ENCODE results near the gene RIPOR2.

The RIPOR2 gene

GRCh38 chr6:24874776-24875533, 60.8 kb downstream of the RIPOR2 start:
- no peak for DNase-seq

DNA sequence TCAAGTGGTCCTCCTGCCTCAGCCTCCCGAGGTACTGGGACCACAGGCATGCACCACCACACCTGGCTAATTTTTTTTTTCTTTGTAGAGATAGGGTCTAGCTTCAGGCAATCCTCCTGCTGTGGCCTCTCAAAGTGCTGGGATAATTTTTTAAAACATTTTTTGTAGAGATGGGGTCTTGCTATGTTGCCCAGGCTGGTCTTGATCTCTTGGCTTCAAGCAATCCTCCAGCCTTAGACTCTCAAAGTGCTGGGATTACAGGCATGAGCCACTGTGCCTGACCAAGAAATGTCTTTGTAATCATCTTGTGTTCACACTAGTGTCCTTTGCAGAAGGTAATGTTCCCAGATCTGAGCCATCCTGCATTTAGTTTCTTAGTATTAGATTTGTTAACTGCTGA, 61.6 kb downstream of the RIPOR2 start:
- DNase-seq, result no peak

DNA sequence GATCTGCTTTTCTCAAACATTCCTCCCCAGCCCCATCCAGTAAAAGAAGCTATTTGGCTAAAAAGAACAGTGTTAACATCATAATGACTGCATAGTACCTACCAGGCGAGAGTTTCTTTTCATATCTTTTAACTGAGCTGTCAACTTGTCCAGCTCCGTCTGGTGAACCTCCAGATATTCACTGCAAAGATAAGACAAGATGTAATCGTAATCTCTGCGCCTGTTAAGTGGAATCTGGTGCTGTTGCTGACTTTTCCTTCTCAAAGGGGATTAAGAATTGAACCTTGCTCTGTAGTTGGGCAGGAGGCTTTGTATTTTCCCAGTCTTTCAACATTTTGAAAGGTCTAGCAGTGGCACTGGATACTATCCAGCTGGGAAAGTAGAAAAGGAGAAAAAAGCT, 63.0 kb downstream of the RIPOR2 start:
- DNase-seq, result no peak

- no peak for DNase-seq
Observed at GRCh38 chr6:24868765-24869164, 67.0 kb downstream of the RIPOR2 start.

DNA sequence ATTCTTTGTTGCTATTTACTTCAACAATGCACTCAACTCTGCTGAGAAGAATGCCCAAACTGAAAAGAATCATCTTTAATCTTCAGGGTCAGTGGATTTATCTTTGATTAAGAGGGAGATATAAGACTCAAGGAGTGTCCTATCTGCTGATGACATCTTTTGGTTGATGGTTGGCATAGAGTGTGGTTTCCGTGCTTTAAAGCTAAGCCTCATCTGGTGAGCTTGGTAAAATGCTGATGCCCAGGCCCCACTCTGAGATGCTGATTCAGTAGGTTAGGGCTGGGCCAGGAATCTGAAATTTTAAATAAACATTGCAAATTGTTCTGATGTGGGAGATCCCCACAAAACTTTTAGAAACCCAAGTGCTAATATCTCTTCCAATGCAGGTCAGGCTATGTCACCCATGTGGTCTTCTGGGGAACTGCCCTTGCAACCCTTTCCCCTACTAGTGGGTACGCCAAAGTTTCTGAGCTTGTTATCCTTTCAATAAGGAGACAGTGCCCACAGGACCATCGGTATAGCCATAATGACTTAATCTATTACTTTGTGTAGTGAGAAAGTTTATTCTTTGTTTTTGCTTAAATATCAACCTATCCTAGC, 68.6 kb downstream of the RIPOR2 start:
- no peak for DNase-seq

DNA sequence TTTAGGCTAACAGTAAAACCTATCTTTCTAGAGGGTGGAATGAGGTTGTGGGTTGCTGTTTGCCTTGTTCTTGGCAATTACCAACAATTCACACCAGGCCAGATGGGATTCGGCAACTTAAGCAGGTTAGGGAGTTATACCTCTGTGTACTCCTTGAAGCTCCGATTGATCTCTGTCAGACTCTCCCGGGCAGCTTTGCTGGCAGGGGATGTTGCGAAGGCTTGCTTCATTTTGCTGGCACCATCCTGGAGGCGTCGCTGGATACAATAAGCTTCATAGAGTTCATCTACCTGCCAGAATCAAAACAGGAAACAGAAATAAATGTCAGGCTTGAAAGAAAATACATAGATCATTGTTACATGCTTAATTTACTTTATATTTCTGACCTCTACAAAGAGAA, 70.6 kb downstream of the RIPOR2 start:
- no peak for DNase-seq

DNA sequence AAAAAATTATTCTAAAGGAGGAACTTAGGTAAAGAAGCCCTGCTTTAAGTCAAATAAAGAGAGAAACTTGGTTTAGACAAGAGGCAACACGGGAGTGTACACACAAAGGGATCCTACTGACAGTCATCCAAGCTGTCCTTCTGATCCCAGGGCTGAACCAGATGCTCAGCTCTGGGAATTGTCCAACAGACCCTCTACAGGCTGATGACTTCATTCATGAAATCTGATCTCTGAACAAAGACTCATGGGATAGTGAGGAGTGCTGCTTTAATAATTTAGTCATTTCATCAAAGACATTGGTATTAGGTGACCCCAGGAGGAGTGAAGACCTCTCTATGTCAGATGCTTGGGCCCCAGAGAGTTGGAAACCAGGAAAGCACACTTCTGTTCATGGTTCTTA, 71.4 kb downstream of the RIPOR2 start:
- no peak for DNase-seq

DNA sequence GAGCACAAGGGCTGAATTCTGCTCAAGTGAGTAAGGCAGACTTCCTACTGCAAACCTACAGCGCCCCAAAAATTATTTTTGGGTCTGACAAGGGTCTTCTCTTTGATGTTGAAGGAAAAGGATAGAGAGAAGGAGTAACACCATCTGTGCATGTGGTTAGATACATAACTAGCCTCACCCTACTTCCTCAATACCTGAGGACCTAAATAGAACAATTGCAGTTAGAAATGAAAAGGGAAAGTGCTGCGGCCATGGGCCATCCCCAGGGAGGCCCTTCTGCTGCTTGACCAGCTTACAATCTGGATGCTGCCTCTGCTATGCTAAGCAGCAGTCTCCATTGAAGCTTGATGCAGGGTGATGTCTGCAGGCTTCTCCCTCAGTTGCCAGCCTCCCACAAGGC, 73.8 kb downstream of the RIPOR2 start:
- no peak for DNase-seq

- DNase-seq, result no peak
Observed at GRCh38 chr6:24859608-24860200, 76.1 kb downstream of the RIPOR2 start.

DNA sequence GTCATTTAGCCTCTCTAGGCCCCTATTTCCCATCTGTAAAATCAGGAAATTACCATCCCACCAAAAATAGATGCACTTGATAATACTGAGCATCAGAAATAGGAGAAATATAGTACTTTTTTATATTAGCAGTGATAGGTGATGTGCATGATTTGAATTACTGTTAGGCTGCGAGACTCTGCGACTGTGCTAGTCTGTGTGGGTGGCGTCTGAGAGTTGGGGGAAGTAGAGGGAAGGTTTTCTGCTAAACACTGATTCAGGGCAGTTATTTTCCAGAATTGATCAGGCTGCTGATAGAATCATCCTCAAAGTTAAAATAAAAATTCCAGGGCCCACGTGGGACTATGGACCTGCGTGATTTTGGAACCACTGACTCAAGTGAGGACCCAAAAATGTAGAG, 76.6 kb downstream of the RIPOR2 start:
- DNase-seq, result no peak

- no peak for DNase-seq
Observed at GRCh38 chr6:24858177-24858653, 77.5 kb downstream of the RIPOR2 start.

DNA sequence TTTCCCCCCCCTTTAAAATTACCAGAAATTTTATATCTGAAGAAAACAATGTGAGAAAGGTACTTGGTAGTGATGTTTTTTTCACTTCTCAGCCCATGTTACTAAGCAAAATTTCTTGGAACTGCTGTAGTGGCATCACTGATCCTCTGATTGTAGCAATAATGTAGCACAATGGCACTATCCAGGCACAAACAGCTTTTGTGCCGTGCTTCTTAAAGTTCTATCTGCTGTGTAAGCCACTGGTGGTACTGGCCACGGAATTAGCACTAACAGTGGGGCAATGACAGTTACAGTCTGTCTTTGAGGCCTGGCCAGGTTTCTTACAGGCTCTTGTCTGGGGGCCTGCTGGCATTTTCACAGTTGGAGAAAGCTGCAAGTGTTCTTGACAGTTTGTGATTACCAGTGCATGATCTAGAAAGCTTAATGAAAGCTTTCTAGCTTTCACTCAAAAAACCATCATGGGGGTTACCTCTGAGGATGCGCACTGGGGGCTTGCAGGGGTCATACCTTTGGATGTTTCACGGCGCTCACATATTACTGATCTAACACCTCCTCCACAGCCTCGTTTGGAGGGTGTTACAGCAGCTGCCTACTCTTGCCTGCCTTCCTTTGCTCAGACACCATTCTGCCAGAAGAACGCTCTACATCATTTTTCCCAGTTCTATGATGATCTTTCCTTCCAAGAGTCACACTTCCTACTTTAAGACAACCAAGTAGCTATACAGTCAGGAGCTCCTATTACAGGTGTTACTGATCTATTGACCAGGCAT, 78.7 kb downstream of the RIPOR2 start:
- no peak for DNase-seq

- DNase-seq, result no peak
Observed at GRCh38 chr6:24856246-24856599, 79.5 kb downstream of the RIPOR2 start.

DNA sequence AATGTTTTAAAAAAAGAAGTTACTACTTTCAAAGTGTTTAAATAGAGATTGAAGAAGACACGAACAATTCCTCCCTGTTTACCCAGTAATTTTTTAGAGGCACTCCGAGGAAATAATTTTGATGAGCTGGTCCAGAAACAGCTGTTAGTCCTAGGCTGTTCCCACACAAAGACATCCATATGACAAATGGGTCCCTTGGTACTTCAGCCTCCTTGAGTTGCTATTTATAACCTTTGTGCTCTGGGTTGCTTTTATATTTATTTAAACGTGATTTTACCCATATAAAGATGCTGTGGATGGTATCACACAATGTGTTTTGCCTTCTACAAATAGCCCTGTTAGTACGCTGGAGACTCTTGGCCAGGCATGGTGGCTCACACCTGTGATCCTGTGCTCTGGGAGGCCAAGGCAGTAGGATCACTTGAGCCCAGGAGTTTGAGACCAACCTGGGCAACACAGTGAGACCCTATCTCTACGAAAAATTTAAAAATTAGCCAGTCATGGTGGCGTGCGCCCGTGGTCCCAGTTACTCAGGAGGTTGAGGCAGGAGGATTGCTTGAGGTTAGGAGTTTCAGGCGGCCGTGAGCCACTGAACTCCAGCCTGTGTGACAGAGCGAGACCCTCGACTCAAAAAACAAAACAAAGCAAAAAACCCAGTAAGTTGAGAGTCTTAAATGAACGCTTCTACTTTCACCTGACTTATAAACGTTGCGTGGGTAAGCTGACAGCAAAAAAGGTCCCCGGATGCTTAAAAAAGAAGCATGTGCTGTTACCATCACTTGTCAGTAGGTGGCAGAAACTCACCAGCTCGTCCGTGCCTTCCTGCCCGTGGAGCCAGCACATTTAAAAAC, 80.1 kb downstream of the RIPOR2 start:
- DNase-seq, result peak in 3 of 4 experiments; percentile 11 to 35 (median 17)

DNA sequence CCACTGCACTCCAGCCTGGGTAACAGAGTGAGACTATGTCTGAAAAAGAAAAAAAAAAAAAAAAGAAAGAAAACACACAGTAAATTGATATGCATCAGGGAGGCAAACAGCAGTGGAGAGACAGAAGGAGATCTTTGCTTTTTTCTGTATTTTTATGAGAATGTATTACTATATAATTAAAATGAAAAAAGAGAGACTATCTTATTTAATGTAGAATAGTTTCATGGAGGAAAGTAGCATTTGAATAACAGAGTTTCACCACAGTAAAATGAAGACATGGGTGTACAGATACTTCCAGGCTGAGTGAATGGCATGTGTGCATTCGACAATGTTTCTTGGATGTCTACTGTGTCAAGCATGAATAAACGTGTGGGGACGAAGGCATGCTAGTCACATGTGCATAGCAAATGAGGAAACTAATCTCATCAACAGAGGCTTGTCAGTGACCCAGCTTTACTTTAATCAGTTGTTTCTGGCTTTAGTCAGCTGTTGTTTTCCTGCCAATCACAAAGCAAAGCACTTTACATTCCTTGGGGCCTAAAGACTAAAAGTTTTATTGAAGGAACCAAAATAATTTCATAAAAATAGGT, 81.6 kb downstream of the RIPOR2 start:
- no peak for DNase-seq

DNA sequence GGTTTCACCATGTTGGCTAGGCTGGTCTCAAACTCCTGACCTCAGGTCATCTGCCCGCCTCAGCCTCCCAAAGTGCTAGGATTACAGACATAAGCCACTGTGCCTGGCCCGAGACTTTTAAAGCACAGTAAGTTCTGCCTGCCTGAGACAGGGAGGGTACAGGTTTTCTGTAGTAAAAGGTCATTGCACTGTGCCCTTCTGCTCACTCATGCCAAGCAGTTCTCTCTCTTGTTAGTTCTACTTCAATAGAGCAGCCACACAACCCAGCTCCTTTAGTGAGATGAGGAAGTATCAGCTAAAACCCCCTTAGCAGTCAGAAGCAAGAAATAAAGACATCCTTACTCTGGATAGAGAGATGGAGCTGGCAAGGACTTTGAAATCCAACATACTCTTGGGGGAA, 84.7 kb downstream of the RIPOR2 start:
- DNase-seq, result no peak

- no peak for DNase-seq
Observed at GRCh38 chr6:24849713-24850112, 86.0 kb downstream of the RIPOR2 start.

DNA sequence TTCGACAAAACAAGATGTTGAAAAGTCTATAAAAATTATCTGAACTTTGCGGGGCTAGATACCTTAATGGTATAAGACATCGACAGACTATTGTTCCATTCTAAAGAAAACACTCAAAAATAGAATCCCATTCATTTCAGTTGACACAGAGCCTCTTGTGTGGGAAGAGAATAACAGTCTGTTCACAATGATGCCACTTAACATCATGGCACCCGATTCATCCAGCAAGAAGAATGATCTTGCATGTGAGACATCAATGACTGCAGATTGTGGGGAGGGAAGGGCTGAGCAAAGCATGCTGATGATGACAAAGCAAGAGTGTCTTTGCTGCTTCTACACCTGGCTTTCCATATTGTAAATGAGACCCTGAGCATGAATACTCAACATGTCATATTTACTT, 87.3 kb downstream of the RIPOR2 start:
- no peak for DNase-seq

DNA sequence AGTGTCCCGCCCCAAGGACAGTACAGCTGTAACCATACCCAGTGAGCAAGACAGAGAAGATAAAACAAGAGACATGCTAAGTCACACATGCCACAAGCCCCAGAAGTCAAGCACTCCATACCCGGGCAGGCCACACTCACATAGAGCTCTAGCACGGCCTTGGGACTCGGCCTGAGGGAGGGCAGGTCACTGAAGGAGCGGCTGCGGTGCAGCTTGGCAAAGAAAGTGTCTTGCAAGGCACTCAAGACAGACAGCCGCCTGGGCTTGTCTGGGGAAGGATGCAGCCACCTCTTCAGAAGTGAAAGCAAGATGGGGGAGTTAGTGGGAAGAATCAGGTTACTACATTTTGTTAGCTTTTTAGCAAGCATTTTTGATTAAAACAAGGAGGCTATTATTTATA, 88.4 kb downstream of the RIPOR2 start:
- DNase-seq, result no peak

- no peak for DNase-seq
Observed at GRCh38 chr6:24845578-24845977, 90.2 kb downstream of the RIPOR2 start.

DNA sequence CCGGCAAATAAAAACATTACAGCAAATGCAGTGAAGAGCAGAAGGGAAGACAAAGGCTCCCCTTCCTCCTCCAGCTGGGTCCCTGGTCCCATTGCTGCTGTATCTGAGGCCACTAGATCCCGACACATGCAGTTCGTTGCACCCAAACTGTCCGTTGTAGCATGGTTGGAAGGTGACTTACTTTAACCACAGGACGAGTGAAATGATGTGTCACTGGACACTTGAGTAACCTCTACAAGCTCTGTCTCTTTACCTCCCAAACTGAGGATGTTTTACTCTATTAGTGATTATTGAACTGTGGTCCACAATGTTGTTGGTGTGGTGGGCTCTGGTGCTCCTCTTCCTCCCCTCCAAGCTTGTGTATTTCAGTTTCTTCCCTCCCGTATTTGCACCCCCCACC, 90.9 kb downstream of the RIPOR2 start:
- DNase-seq, result no peak

- no peak for DNase-seq
Observed at GRCh38 chr6:24844061-24844460, 91.7 kb downstream of the RIPOR2 start.
